ENCODE measurements around the gene RDH16.
"Not testable (repeated sequence)": the region's sequence is repeated elsewhere in the genome, so short reads cannot be mapped to it uniquely, and the experiment has no call there.

Gene RDH16

DNA sequence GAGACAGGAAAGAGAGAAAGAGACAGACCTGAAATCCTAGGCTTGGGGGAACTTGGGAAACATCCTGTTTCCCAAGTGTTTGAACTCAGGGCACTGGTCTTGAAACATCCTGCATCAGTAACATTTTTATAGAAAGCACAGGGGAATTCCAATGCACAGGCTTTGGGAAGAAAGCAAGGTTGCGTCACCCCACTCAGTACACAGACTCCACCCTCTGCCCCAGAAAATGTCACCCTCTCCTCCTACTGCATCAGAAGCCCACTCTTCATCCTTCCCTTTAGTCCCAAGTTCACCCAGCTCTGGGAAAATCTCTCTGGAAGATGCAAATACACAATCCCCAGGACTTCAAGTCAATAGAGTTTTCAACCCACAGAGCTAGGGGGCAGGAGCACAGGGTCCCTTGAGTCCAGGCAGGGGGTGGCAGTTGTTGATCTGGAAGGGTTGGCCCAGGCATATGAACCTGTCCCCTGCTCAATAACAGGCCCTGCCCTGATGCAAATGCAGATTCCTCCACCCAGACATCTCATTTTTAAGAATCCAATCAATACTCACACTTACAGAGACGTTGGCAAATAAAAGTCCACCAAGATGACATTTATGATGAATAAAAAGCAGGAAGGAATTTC is 1.7 kb downstream of the RDH16 start:
- no peak overlapping the region for H3K27ac ChIP-seq
- no peak for DNase-seq (ENCODE audit: low read depth, low spot score)

DNA sequence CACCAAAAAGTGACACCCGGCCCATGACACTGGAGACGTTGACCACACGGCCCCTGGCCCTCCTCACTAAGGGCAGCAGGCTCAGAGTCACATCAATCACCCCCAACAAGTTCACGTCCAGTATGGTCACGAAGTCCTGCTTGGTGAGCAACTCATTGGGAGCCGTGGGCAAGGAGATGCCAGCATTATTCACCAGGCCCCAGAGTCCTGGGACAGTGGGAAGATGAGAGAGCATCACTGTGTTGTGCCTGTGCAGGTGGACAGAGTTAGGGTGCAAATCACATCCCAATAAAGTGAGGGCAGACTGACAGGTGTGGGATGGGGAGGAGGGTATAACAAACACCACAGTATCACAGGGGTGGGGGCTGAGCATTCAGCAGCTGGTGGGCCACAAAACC is 2.5 kb downstream of the RDH16 start:
- no peak for DNase-seq (ENCODE audit: low read depth, low spot score)

DNA sequence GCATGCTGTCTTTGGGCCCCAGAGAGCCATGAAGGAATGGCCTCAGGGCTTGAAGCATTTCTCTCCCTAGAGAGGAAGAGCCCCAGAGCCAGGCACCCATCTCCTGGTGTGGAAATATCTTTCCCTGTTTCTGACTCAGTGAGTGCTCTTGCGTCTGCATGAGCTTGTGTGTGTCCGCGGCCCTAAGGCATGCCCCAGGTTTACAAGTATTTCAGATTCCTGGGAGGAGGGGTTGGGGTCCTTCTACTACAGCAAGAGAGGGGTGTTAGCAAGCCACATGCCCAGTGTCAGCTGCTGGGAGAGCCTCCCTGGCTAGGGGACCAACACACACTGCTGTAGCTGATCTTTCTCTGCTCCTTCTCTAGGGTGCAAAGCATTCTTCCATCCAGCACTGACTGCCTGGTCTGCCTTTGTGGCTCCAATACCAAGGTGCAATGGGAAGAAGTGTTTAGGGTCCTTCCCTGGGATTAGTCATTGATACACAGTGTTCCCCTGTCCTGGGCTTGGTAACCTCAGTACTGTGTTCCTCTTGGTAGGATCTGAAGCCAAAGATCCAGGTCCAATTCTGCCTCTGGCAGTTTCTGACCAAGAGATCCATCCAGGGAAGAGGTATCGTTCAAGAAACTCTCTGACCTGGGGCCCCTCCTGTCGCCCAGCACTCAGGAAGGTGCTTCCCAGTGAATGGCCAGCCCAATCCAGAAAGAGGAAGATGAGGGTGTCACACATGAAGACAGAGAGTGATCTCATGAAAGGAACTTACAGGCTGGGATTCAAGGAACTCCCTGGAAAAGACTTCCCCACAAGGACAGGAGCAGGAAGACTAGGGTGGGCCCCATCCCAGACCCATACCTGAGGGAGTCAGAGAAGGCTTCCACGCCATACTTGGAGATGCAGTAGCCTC is 3.1 kb downstream of the RDH16 start:
- no peak for DNase-seq (ENCODE audit: low read depth, low spot score)
- H3K27ac ChIP-seq: no peak overlapping the region

More for the DNA sequence above, 2.5 kb downstream of the RDH16 start:
- no peak overlapping the region for H3K27ac ChIP-seq

DNA sequence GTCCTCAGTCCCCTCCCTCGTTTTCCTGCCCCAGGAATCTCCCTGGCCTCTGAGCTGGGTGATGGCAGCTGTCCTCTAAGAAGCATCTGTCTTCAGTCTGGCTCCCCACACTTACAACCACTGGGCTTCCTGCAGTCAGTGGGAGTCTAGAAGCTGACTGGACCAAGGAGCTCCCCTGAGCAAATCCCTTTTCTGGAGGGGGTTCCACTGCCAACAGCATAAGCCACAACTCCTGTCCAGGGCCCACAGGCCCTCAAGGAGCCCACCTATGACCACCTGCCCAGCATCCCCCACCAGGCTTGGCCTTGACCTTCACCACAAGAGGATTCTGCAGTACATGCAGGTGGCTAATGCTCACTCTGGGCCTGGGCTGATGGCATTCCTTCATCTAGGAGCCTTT is 4.1 kb downstream of the RDH16 start:
- DNase-seq (ENCODE audit: low read depth, low spot score): no peak
- H3K27ac ChIP-seq: no peak overlapping the region

DNA sequence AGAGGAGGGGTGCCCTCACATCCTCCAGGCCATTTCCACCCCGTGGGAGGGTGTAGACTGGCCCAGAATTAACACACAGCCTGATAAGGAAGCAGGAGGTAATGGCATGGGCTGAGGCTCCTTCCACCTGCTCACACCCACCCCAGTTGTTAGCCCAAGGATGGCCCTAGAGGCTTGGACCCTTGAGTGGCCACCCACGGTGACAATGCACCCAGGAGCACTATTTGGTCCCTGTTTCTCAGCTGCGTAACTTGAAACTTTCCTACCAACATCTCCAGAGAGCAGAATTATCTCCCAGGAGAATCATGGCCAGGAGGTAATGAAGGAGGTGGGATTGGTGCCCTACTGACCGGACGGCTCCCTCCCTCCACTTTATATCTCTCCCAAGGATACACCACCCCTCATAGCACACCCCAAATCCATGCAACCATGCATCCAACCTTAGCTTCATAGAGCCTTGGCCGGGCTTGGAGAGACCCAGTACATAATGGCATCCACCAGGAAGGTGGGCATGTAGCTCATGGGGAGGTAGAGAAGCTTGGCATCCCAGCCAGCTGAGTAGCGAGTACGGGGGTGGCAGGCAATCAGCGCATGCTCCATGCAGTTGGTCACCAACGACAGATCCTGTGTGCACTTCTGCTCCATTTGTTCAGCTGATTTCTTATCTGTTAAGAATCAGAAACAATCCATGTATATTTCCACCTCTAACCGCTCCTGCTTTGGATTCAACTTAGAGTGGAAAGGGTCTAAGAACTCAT is 5.6 kb downstream of the RDH16 start:
- H3K27ac ChIP-seq: no peak overlapping the region

DNA sequence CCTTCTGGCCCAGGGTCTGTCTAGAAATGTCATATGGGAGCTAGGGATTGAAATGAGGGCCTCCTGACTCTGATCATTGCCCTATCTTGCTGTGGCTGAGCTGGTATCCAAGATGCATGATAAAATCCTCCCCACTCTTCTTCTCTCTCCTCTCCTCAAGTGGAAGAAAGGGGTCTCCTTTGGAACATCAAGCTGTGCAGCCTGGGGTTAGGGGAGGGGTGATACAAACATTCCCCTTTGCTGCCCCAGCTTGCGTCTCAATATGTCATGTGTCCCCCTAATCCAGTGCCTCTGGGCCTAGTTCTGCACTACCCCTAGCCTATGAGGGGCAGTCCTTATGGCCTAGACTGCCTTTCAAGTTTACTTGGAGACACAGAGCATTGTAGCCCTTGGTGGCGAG is 8.5 kb downstream of the RDH16 start:
- no peak overlapping the region for H3K27ac ChIP-seq
- DNase-seq (ENCODE audit: low read depth, low spot score): no peak

More for the DNA sequence above, 5.6 kb downstream of the RDH16 start:
- no peak for DNase-seq (ENCODE audit: low read depth, low spot score)

DNA sequence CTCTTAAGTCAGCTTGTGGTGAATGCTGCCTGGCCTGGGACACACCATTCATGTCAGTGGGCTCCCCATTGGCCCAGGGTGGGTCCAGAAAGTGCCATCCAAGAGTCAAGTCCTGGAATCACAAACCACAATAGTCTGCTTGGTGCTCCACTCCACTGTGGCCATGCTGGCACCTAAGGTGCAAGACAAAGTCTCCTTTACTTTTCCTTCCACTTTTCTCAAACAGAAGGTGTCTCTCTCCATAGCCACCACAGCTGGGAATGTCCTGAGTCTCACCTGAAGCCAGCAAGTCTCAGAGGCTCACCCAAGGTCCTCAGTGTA is 9.0 kb downstream of the RDH16 start:
- H3K27ac ChIP-seq: no peak overlapping the region
- no peak for DNase-seq (ENCODE audit: low read depth, low spot score)

DNA sequence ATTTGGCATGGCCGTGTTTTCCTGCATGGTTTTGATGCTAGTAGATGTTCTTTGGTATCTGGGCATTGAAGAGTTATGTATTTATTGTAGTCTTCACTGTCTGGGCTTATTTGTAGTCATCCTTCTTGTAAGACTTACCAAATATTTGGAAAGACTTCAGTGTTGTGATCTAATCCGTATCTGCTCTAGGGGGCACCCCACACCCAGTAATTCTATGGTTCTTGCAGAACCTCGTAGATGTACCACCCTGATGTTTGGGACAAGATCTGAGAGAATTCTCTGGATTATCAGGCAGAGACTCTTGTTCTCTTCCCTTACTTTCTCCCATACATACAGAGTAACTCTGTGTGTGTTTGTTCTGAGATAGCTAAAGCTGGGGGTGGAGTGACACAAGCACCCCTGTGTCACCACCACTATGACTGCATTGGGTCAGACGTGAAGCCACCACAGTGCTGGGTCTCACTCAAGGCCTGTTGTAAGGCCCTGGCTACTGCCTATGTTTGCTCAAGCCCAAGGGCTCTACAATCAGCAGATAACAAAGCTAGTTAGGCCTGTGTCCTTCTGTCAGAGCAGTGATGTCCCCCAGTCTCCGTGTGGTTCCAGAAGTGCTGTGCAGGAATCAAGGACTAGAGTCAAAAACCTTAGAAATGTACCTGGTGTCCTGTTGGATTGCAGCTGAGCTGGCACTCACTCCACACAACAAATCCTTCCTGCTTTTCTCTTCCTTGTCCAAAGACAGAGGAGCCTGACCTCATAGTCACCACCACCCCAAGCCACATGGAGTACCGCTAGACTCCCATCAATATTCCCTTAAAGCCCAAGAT is 9.6 kb downstream of the RDH16 start:
- DNase-seq (ENCODE audit: low read depth, low spot score): no peak
- no peak overlapping the region for H3K27ac ChIP-seq

DNA sequence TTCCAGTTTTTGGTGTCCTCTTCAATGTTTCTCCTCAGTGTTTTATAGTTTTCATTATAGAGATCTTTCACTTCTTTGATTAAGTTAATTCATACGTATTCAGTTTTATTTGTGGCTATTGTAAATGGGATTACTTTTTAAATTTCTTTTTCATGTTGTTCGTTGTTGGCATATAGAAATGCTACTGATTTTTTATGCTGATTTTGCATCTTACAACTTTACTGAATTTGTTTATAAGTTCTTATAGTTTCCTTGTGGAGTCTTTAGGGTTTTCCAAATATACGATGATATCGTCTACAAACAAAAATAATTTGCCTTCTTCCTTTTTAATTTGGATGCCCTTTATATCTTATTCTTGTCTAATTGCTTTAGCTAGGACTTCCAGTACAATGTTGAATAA is 13.5 kb downstream of the RDH16 start:
- DNase-seq (ENCODE audit: low read depth, low spot score): no peak

DNA sequence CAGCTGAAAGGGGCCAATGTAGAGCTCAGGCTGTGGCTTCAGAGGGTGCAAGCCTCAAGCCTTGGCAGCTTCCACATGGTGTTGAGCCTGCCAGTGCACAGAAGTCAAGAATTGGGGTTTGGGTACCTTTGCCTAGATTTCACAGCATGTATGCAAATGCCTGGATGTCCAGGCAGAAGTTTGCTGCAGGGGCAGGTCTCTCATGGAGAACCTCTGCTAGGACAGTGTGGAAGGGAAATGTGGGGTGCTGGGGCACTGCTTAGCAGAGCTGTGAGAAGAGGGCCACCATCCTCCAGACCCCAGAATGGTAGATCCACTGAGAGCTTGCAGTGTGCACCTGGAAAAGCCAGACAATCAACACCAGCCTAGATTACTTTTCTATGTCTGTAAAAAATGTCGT is 14.0 kb downstream of the RDH16 start:
- DNase-seq (ENCODE audit: low read depth, low spot score); H3K27ac ChIP-seq: not testable (repeated sequence)

More for the DNA sequence above, 13.5 kb downstream of the RDH16 start:
- H3K27ac ChIP-seq: no peak overlapping the region

DNA sequence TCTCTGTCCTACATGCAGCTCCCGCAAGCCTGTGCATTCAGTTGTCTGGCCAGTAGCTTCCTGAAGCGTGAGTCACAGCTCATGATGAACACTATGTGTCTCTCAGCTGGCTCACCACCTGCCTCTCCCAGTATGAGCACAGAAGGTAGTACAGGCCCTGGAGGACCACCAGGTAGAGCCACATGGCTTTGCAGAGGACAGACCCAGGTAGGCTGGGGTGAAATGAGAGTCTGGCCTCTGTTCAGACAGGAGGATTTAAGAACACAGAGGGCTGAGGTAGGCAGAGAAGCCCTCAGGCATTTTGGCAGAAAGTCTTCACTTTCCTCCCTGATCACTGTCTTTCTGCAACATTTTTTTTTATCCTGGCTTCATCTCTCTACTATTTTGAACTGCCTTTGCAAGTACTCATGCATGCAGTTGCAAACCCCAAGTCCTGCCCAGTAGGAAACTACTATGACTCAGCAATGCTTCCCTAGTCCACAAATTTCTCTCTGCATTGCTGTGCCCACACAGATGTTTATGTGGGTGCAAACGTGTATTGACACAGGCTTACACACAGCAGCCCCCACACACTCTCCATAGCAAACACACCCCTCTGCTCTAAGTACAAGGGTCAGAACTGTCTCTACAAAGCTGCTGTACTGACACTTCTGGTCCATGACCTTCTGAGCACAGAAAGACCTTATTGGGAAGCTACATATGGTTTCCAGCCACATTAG is 15.9 kb downstream of the RDH16 start:
- DNase-seq (ENCODE audit: low read depth, low spot score): peak; percentile 51
- H3K27ac ChIP-seq: peak overlapping the region; percentile 60

DNA sequence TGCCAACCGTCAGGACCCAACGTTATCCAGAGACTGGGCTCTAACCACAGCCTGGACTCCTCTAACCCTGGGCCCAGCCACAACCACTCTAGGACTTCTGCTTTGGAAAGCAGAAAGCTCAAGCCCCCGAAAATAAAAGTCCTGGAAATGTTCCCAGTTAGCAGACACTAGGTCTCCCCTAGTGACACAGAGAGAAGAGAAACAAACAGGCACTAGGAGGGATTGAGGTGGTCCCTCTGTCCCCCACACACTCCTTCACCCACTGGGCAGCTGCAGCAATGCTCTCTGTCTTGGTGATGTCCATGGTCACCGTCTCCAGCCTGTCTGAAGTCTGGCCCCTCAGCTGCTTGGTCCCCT is 16.5 kb downstream of the RDH16 start:
- peak overlapping the region; percentile 60 for H3K27ac ChIP-seq
- DNase-seq (ENCODE audit: low read depth, low spot score): not testable (repeated sequence)

DNA sequence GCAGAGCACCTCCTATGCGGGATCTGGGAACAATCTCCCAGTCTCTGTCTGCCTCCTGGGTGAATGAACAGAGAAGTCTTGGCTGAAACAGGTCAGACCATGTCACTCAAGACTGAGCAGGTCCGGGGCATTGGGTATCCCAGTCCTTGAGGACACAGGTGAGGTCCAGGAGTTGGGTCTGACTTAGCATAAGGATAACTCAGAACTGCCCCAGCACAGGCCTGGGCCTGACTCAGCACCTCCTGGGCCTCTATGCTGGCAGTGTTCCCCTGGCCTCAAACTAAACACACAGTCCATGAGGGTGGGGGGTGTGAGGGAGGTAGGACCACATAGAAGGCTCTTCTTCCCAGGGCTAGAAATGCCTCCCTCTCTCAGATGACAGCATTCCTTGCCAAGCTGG is 21.7 kb downstream of the RDH16 start:
- DNase-seq (ENCODE audit: low read depth, low spot score): no peak
- no peak overlapping the region for H3K27ac ChIP-seq

DNA sequence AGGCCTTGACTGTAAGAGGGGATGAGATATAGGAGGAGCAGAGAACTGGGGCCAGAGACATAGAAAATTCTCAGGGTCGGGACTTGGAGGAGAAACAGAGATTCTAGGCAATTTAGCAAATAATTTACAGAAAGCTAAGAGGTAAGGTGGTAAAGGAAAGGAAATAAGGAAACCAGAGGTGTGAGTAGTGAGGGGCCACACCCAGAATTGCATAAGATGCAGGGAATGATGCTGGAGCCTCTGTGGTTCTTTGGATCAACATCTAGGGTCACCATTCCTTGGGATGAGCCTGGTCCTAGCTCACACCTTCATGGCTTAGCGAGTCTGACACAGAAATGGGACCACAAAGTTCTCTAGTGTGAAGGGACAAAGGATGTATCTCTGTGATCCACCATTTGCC is 22.3 kb downstream of the RDH16 start:
- H3K27ac ChIP-seq: peak overlapping the region; percentile 37
- DNase-seq (ENCODE audit: low read depth, low spot score): no peak

DNA sequence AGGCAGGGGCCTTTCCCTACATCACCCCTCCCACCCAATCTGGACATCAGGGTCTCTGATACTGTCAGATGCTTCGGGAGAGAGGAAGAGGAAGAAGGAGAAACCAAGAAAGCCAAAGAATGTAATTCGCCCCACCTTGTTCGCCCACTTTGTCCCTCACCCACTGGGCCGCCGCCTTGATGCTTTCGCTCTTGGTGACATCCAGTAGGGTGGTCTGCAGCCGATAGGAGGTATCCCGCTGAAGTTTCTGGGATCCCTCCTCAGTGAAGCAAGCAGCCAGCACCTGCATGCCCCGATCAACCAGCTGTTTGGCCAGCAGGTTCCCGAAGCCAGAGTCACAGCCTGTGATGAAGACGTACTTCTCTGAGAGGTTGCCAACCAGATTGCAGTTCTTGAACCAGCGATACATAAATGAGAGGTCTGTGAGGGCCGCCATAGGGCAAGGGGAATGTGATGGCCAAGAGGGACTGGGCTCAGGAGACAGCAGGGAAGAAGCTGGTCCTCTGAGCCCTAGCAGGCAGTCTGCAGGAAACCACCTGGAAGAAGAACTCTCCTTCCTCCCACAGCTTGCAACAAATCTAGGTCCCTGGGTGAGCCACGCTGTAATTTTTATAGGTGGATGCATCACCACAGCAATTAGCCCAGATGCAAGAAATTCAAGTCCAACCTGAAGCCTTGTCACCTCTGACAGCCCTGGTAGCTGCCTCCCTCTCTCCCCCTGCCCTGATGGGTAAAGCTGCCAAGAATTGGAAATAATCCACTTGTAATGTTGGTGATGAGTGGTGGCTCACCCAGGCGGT is 23.4 kb downstream of the RDH16 start, which contains the start of gene SDR9C7:
SDR9C7 (minus strand) TSS at position 583 of the 800 bp plus-strand sequence; CDS start at position 436, 147 bp downstream.
- no peak for DNase-seq (ENCODE audit: low read depth, low spot score)
- H3K27ac ChIP-seq: peak within 1 kb of the TSS; percentile 37

DNA sequence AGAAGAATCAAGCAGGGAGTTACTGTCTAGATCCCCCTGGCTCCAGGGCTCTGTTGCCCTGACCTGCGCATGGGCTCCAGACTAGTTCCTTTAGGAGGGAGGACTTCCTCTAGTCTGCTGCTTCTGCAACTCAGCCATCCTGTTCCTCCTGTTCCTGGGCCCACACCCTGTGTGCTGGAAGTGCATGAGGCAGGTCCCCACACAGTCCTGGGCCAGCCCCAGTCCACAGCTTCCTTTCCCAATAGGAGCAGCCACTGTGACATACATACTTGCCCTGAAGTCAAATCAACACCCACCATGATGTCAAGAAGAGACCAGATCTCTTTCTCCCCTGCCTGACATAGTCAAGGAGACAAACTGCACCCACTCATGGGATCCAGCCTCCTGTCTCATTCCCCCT is 24.5 kb downstream of the RDH16 start:
- peak; percentile 33 for DNase-seq (ENCODE audit: low read depth, low spot score)
- H3K27ac ChIP-seq: peak overlapping the region; percentile 37

DNA sequence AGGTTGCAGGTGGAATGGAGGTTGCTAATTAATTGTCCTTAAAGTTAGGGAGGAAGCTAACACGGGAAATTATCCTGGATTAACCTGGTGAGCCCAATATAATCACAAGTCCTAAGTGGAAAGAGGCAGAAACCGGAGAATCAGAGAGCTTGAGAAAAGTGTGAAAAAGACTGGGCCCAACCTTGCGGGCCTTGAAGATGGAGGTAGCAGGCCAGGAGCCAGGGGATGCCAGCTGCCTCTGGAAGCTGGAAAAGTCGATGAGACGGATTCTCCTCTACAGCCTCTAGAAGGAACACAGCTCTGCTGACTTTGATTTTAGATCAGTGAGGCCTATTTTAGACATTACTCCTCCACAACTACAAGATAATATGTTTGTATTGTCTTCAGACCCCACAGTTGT is 25.3 kb downstream of the RDH16 start:
- DNase-seq (ENCODE audit: low read depth, low spot score): no peak
- peak overlapping the region; percentile 37 for H3K27ac ChIP-seq

DNA sequence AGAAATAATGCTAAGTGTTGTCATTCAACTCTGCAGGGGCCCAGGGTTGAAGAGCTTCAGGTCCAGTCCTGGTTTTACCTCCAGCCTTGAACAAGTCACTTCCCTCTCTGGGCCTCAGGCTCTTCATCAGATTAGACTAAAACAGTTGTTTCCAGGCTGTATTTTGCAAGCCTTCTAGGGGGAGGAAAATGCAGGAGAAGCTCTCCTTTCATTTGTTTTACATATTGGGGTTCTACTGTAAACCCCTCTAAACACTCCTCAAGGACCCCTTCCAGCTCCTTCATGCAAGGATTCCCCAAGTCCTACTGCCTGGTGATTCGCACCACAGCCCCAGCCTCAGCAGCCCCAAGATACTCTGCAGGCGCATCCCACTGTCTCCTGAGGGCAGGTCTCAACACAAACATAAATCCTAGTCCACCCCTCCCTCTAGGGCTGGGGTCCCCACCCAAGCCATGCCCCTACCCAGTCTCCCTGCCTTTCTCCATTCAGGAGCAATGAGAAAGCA is 25.9 kb downstream of the RDH16 start:
- H3K27ac ChIP-seq: no peak overlapping the region
- peak; percentile 44 for DNase-seq (ENCODE audit: low read depth, low spot score)

DNA sequence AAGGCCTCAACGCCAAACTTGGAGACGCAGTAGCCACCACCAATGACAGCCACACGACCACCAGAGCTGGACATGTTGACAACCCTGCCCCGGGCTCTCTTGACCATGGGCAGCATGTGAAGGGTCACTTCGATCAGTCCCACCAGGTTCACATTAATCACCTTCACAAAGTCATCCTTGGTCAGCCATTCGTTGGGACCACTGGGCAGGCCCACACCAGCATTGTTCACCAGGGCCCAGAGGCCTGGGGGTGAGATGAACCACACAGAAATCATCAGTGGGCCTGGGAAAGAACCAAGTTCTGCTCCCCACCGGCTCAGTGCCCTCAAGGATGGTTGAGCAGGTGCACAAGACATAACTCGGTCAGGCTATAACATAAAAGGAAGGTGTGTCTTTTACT is 27.2 kb downstream of the RDH16 start:
- no peak for DNase-seq (ENCODE audit: low read depth, low spot score)

More for the DNA sequence above, 27.2 kb downstream of the RDH16 start:
- H3K27ac ChIP-seq: no peak overlapping the region
